Placental pericyte (primary cell): ENCODE results near the gene IFNAR1. TPM values are rescaled to one million over a fixed set of nuclear protein-coding genes. Genes with fewer than 3 reads are reported as not detected.

Source experiments
- total RNA-seq: library from RNA; depleted of rRNA; stranded (reverse); fragments of >200 nt; gene quantifications from 2 replicates; pipeline ENCODE4 v1.2.3, GENCODE V29; 2012

Gene IFNAR1
- 20.4 and 20.6 TPM in 2 replicates for total RNA-seq

DNA sequence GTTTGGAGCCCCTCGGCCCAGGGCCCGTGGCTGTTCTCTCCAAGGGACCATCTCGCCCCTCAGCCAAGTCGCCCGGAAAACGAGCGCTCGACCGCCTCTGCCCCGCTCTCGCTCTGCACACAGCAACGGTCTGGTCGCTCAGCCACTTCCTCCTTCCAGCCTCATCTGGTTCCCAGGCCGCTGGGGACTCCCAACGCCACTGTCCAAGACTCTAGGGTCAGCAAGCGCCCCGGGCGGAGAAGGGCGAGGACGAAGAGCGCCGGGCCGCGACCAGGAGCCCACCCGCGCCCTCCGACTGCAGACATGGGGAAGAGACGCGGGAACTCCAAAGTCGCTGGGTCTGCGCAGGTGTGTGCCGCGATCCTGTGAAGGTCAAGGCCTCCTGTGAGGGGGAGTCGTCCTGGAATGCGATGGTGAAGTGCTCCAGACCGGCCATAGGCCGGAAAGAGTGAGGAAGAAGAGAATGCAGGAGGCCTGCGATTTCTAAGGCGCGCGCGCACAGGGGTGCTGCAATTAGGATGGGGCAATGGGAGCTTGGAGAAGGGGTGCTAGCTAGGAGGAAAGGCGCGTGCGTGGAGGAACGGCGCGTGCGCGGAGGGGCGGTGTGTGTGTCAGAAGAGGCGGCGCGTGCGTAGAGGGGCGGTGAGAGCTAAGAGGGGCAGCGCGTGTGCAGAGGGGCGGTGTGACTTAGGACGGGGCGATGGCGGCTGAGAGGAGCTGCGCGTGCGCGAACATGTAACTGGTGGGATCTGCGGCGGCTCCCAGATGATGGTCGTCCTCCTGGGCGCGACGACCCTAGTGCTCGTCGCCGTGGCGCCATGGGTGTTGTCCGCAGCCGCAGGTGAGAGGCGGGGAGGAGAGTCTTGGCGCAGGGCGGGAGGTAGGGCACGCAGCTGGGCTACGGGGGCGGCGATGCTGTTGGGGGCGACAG, at the start of gene IFNAR1:
TSS of gene IFNAR1 (plus strand) at position 680 of the 931 bp plus-strand sequence. CDS start at position 766, 86 bp downstream.

GRCh38 chr21:33403128-33403785, 78.5 kb downstream of the IFNAR1 start, which contains the start of gene IFNGR2:
Gene IFNGR2, plus strand, starts transcription at chr21:33403413. Its CDS starts 131 bp downstream, at chr21:33403544.

Other genes with a start within 250 kb of the IFNAR1 start
- gene IFNAR2, start 95.0 kb upstream of the IFNAR1 start, total RNA-seq, result 4.4 and 5.2 TPM in 2 replicates
- 45.4 and 55.1 TPM in 2 replicates for gene IL10RB, start 58.6 kb upstream of the IFNAR1 start, total RNA-seq
- gene IFNGR2, start 78.4 kb downstream of the IFNAR1 start, total RNA-seq, result 48.4 and 117 TPM in 2 replicates
- 26.2 and 89.1 TPM in 2 replicates for gene TMEM50B, start 155.0 kb downstream of the IFNAR1 start, total RNA-seq
- gene DNAJC28, start 166.7 kb downstream of the IFNAR1 start, total RNA-seq, result 0.86 and 1.8 TPM in 2 replicates
- 98.7 and 125 TPM in 2 replicates for gene GART, start 217.1 kb downstream of the IFNAR1 start, total RNA-seq
- gene SON, start 218.1 kb downstream of the IFNAR1 start, total RNA-seq, result 136 and 171 TPM in 2 replicates